SK-N-MC (cell line): Measurements from ENCODE around the gene ULK3.

Experiments used
- EZH2 ChIP-seq: fragments of 200-600 bp; sonication (generic); IDR thresholded peaks from one replicate; pipeline ENCODE4 v1.6.1; 2017; ENCODE audit warnings: antibody characterized with exemption
- POLR2AphosphoS5 ChIP-seq: IDR thresholded peaks from 2 replicates; pipeline ENCODE4 v1.6.1; 2012; ENCODE audit warnings: mild to moderate bottlenecking, low read depth, low read length, borderline replicate concordance

DNA sequence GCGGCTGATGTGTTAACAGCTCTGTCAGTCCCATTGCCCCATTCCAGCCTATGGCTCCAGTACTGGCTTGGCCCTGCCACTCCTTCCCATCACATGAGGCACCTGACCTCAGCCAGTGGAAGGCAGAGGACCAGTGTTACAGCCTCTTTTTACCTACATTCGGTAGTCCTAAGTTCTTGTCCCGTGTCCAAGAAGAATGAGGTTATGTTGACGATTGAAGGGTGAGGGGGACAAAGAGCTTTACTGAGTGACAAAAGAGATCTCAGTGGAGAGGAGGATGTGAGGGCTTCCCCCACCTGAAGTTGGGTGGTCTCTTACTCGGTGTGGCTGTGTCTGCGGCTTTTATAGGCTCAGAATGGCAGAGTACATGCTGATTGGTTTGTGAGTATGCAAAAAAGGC is 39.6 kb upstream of the ULK3 start:
- TF ChIP-seq POLR2AphosphoS5 (no peak), EZH2 (no peak)
